BJ (cell line): ENCODE measurements around the gene MGAT4A. TPM values are rescaled to one million over a fixed set of nuclear protein-coding genes. Genes with fewer than 3 reads are reported as not detected.

Experiments
- CTCF ChIA-PET: fragments of 350-600 bp; formaldehyde crosslinking; extraction: SDS; loops from one replicate; lab custom pipeline; 2021; ENCODE audit warnings: antibody characterized with exemption, inconsistent platforms; lab: Yijun Ruan, JAX
- POLR2A ChIA-PET: fragments of 300-600 bp; sonication (Branson Sonifier 250); formaldehyde crosslinking; extraction: SDS; loops from one replicate; lab custom pipeline; 2021; ENCODE audit warnings: antibody characterized with exemption; lab: Charles Lee
- DNase-seq: peaks from one replicate; pipeline ENCODE4 v3.0.0-alpha.2; 2011; ENCODE audit warnings: low read depth
- H3K27me3 ChIP-seq: 2 replicates; pipeline ENCODE4 v1.6.0; 2011; ENCODE audit warnings: low read length; ENCODE audit not compliant: control insufficient read depth, insufficient read depth
- H3K36me3 ChIP-seq: 2 replicates; pipeline ENCODE4 v1.5.1; 2011; ENCODE audit warnings: low read length; ENCODE audit not compliant: control insufficient read depth, insufficient read depth
- H3K4me3 ChIP-seq: 2 replicates; pipeline ENCODE4 v1.5.1; 2011; ENCODE audit warnings: low read depth, mild to moderate bottlenecking, control low read depth, low read length
- CTCF ChIP-seq: IDR thresholded peaks from 2 replicates; pipeline ENCODE4 v1.5.1; 2011; ENCODE audit warnings: low read depth, mild to moderate bottlenecking, control low read depth, inconsistent platforms, low read length, moderate library complexity; ENCODE audit not compliant: insufficient read depth
- polyA plus RNA-seq: library from polyadenylated mRNA; depleted of rRNA; stranded (reverse); fragments of >200 nt; gene quantifications from 2 replicates; pipeline ENCODE4 v1.2.3, GENCODE V29; 2011

The MGAT4A gene
- polyA plus RNA-seq, 1 experiment, result not detected

DNA sequence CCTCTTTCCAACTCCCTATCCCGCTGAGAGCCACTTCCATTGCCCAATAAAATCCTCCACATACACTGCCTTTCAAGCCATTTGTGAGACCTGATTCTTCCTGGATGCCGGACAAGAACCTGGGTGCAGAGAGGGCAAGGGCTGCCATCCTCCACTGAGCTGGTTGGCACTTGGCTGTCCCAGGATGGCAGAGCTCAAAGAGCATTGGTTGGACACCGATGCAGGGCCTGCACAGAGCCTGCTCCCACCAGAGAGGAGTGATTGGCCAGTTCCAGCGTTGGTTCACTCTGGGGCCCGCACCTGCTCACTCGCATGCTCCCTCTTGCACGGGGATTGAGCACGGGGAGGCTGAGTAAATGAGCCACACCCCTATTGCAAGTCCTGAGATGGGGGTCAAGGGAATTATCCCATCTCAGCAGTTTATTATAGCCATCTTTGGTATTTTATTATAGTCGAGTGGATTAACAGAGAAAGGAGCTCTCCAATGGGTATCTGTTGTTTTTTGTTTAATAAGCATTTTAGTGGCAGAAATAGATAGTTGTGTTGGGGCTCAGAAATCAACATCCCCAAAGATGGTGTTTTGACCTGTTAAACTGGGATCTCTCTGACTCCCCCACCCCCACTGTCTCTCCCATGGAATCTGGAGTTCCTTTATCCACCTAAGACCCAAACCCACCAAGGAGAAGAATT is 19.8 kb upstream of the MGAT4A start:
- ChIA-PET POLR2A (no interaction called here), CTCF (no interaction called here)
- H3K4me3 ChIP-seq, result no peak overlapping the region
- peaks cover 12% of the 10 kb centered on the region for H3K27me3 ChIP-seq
- TF ChIP-seq CTCF, result no peak
- H3K36me3 ChIP-seq, result no peaks in the 10 kb centered on the region
- DNase-seq, result no peak

DNA sequence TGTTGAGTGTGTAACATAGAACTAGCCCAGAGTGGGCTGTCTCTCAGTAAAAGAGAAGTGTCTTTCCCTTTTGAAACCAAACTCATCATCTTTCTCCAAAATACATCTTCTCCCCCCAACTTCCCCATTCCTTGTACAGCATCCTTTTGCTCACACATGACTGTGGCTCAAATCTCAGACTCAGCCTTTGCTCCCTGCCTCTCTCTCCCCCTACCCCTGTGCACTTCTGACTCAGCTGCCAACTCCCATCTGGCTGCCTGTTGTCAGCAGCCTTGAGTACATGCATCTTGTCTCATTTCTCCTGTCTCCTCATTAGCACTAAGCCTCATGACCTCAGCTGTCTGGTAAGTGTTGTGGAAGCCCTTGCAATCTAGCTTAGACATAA is 18.1 kb upstream of the MGAT4A start:
- no peak overlapping the region for H3K4me3 ChIP-seq
- ChIA-PET POLR2A (no interaction called here), CTCF (no interaction called here)
- no peaks in the 10 kb centered on the region for H3K36me3 ChIP-seq
- DNase-seq, result no peak
- peaks cover 11% of the 10 kb centered on the region for H3K27me3 ChIP-seq
- TF ChIP-seq CTCF, result no peak

- ChIA-PET CTCF (no interaction called here), POLR2A (no interaction called here)
- DNase-seq, result no peak
These were observed 17.5 kb upstream of the MGAT4A start for GRCh38 chr2:98748292-98749065.

GRCh38 chr2:98747888-98748287 is 17.0 kb upstream of the MGAT4A start:
- ChIA-PET POLR2A (no interaction called here), CTCF (no interaction called here)
- no peak overlapping the region for H3K4me3 ChIP-seq
- TF ChIP-seq CTCF, result no peak
- DNase-seq, result no peak
- H3K27me3 ChIP-seq, result peaks cover 11% of the 10 kb centered on the region
- no peaks in the 10 kb centered on the region for H3K36me3 ChIP-seq

More at GRCh38 chr2:98748292-98749065, 17.5 kb upstream of the MGAT4A start:
- TF ChIP-seq CTCF, result no peak
- H3K36me3 ChIP-seq, result no peaks in the 10 kb centered on the region
- H3K27me3 ChIP-seq, result peaks cover 11% of the 10 kb centered on the region
- no peak overlapping the region for H3K4me3 ChIP-seq

- TF ChIP-seq CTCF, result no peak
- Histone ChIP-seq H3K27me3 (peaks cover 5% of the 10 kb centered on the region), H3K36me3 (no peaks in the 10 kb centered on the region), H3K4me3 (no peak overlapping the region)
- ChIA-PET CTCF (no interaction called here), POLR2A (no interaction called here)
- no peak for DNase-seq
These were observed 15.5 kb upstream of the MGAT4A start for GRCh38 chr2:98746426-98746825.
